Kidney tubule cell (primary cell): ENCODE data around the gene MYO1D.
"Not testable (repeated sequence)": the region's sequence is repeated elsewhere in the genome, so short reads cannot be mapped to it uniquely, and the experiment has no call there.

Experiments used
- DNase-seq: peaks from one replicate; pipeline ENCODE4 v3.0.0-alpha.2; 2018; ENCODE audit warnings: low spot score

MYO1D gene

DNA sequence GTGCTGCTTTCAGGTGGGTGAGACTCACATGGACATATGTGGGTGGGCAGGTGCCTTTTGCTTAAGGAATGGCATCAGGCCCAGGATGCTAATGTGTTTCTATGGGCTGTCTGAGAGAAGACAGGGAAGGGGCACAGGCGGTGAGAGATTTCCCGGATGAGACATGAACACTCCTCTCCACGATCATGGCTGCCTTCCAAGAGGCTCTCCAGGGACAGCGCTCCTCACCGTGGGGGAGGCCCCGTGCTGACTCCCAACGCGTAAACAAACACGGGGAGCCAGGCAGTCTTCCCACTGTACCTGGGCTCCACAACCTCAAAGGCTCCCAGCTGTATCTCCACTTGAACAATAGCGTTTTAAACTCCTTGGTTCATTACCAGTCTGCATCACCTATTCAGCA lies 347.3 kb downstream of the MYO1D start:
- DNase-seq: no peak

DNA sequence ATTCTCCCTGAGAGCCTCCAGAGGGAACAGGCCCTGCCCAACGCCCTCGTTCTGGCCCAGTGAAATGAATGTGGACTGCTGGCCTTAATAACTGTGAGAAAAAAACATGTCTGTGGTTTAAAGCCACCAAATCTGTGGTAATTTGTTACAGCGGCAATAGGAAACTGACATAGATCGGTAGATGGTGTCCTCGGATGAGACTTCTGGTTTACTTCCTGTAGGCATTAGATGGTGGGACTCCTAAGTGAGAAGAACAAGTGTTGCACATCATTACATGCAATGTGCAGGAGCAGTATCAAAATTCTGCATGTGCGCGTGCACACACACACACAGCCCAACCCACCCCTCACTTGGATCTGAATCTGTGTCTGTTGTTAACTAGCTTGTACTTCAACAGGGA lies 348.1 kb downstream of the MYO1D start:
- DNase-seq: no peak

DNA sequence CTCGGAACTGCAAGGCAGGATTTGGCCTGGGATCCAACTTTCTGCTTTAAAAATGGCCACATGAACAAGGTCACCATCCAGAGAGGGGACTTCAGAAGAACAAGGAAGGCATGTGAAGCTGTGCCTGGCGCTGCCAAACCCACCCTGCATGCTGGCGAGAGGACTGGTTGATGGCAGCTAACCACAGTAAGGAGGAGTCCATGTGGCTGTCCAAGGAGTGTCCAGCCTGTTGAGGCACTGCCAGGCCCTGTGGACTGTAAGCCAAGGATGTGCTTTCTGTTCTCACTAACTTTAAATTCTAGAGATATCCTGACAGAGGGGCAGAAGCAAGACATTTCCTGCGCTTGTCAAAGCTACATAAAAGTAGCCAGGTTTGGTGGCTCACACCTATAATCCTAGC lies 349.8 kb downstream of the MYO1D start:
- DNase-seq: no peak

DNA sequence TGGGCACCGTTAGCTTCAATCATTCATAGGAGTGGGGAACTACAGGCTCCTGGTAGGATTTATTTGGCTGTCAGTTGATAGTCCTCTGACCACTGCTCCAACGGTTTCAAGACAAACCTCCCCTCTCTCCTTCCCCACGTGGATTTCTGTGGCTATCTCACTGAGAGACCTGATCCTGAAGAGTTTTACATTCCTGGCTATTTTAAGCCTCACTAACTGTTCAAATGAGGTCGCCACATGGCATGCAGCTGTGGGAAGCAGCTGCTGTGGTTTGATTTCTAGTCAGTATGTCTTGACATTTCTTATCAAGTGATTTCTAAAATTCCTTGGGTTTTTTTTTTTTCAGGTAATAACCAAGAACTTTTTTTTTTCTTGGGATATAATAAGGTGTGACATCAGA lies 351.8 kb downstream of the MYO1D start:
- DNase-seq: peak; percentile 49

DNA sequence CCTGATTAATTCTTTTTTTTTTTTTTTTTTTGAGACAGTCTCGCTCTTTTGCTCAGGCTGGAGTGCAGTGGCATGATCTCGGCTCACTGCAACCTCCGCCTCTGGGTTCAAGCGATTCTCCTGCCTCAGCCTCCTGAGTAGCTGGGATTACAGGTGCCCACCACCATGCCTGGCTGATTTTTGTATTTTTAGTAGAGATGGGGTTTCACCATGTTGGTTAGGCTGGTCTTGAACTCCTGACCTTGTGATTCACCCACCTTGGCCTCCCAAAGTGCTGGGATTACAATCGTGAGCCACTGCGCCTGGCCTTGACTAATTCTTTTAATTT lies 352.4 kb downstream of the MYO1D start:
- not testable (repeated sequence) for DNase-seq

DNA sequence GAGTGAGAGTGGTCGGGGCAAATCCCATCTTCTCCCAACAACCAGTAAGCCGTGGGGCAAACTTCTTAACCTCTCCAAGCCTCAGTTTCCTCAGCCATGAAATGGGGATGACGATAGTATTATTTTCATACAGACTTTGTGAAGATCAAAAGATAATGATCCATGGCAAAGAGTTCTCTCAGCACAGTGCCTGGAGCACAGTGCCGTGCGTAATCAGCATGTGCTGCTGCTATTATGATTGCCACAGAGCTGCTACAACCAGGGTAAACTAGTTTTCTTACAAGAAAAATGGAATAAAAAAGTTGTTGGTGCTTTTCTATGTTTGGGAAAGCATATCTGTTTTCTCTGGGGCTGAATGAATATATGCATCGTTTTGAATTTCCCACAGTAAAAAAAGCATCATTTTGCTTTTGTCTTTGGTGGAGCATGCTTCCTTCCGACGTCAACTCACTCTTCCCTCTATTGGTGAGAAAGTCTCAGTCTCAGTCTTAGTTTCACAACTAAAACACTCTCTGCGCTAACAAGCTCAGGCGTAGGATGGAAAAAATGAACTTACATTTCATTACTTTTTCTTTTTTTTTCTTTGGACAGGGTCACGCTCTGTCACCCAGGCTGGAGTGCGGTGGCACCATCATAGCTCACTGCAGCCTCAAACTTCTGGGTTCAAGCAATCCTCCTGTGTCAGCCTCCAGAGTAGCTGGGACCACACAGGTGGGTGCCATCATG lies 352.9 kb downstream of the MYO1D start:
- no peak for DNase-seq

DNA sequence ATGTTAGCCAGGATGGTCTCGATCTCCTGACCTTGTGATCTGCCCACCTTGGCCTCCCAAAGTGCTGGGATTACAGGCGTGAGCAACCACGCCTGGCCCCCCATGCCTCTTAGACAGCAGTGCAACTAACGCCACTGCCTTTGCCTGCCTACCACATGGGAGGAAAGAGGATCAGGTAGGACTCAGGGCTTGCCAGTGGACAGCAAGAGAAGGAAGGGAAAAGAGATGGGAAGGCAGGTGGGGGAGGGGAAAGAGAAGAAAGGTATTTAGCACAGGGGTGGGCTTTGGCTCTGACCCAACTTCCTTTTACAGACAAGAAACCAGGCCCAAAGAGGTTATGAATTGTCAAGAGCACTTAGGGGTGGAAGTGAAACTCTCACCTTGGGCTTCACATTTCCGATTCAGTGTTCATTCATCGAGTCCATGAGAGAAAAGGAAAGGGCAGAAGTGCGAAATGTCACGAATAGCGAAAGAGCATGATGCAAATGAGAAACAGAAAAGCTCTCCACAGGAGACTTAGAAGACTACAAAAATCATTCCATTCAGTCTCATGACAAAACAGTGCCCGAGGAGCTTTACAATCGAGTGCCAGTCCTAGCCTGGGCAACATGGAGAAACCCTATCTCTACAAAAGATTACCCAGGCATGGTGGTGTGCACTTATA lies 353.8 kb downstream of the MYO1D start:
- no peak for DNase-seq

DNA sequence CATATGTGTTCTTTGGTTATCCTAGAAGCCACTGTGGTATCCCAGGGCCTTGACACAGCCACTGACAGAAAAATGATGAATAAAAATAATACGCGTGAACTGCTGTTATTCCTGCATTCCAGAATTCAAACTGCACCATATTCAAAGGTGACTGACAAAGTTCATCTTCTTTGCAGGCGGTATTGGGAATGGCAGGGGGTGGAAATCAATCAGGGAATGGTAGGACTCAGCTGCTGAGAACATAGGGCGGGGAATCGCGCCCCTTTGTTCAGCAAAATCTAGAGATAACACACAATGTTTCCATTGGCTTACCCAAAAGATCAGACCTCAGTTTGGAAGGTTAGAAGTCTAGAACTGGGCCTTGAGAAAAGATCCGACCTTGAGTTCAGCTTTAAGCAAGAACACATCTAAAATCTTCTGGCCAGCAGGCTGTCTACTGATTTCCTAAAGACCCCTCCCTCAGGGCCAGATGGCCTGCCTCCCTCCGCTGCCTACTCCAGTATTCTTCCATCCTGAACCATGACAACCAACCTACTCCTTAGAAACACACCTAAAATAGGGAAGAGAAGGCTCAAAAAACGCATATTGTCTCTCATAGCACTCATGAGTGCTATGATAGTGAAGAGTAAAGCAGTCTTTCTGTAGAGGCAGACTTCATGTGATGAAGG lies 356.1 kb downstream of the MYO1D start:
- no peak for DNase-seq

DNA sequence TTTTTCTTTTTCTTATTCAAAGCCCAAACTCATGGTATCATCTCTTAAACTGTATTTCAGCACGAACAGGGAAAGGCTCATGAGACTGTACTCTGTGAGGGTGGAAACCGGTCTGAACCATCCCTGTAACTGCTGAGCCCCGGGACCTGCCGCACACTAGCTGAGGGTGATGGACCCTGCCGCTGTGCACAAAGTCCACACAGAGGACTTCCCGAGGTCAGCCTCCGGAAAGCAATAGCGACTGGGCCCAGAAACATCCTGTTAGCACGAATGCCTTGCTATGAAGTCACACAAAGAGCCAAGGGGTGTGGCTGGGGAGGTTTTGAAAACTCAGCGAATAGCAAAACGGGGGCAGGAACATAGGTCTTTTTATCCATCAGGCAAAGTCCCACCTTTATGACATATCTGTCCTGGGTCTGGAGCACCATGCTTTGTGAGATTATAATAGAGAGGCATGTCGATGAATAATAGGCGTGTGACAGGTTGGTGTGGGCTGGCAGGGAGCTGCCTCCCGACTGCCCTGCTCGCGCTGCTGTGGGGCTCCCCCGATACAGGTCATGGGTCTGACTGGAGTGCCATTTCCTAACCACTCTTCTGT lies 356.7 kb downstream of the MYO1D start:
- DNase-seq: peak; percentile 74

DNA sequence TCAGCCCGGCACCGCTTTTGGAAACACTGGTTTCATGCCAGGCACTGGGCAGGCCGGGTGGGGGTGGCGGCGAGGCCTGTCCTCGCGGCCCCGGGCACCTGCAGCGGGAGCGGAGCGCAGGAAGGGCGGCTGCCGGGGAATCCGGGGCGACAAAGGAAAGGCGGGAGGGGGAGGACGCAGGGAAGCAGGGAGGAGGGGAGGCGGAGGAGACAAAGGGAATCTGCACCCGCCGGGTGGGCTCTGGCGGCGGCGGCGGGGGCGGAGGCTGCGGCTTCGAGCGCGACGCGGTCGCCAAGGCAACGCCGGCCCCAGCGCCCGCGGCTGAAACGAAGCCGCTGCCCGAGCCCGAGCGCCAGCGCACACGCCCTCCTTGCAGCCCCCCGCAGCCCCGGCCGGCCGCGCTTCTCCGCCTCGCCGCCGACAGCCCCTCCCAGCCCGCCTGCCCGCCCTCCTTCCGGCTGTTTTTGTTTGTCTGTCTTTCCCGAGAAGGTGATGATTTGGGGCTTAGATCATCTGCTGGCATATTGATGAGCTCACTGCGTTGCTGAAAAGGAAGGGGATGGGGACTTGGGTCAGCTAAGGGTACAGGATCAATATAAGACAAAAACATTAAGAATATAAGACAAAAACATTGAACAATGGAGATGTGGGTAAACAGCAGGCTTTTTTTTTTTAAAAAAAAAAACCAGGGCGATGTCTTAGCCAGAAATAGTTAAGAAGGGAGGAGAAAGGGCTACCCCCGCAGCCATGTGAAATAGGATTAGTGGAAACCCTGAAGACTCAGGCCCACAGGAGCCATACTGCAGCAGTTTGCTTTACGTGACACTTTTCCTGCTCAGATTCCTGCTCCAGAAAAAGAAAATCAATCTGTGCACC lies 357.5 kb downstream of the MYO1D start:
- DNase-seq: peak; percentile 81

DNA sequence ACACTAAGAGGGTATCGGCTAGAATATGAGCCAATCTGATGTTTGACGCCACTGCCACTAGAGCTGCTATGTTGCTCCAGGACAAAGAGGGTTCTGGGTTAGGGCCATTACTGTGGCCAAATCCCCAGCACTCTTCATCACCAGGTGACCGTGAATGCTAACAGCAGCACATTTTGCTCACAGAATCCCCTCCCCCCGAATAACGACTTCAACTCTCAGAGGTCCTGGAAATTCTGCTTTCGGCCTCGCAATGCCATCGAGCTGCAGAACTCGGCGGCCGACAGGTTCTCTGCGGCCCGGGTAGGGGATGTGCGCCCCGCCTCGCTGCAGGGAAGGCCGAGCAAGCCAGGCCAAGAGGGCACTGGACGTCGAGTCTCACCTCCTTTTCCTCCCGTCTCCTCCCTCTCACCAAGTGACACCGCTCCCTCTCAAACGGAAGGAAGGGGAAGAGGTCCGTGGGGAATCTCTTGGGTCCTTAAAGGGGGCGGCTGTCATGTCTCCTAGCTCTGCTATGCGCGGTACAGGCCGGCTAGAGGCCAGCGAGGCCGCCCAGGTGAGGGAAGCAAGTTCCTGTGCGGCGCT lies 358.2 kb downstream of the MYO1D start:
- DNase-seq: no peak

DNA sequence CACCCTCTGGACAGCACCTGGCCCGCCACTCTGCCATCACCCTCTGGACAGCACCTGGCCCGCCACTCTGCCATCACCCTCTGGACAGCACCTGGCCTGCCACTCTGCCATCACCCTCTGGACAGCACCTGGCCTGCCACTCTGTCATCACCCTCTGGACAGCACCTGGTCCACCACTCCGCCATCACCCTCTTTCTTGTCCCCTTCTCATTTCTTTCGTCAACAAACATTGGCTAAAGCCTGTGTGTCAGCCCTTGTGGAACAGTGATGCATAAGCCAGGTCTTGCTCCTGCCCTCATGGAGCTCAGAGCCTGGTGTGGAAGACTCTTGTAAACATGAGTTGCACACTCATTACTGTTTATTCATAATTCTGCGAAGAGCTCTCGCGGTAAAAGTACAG lies 358.9 kb downstream of the MYO1D start:
- DNase-seq: no peak

DNA sequence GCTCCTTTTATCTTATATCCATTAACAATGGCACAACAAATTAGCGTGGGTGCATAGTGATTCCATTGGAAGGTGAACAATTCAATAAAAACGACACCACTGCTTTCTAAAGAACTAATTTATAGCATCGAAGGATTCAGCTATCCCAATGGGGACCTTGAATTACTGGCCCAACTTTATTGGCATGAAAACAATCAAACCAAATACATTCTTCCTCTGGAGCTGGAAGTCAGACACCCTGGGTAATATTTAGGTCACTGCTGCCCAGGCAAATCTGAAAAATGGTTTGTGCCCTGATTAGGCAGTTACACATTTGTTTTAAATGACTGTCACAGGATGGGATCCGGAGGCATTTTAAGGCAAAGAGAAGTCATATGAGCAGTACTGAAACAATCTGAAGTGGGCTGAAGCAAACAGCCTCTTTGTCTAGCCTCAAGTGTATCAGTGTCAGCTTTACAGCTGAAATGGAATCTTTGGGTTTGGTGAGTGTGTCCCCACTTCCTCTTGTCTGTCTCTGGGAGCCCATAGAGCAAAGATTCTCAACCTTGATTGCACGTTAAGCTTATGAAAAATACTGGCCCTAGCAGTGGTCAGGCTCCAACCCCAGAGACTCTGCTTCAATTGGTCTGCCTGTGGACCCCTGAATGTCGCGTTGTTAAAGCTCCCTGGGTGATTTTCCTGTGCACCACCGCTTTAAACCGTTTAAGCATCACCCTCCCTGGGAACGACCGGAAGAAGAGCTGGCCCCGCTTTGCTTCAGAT lies 359.8 kb downstream of the MYO1D start:
- no peak for DNase-seq

DNA sequence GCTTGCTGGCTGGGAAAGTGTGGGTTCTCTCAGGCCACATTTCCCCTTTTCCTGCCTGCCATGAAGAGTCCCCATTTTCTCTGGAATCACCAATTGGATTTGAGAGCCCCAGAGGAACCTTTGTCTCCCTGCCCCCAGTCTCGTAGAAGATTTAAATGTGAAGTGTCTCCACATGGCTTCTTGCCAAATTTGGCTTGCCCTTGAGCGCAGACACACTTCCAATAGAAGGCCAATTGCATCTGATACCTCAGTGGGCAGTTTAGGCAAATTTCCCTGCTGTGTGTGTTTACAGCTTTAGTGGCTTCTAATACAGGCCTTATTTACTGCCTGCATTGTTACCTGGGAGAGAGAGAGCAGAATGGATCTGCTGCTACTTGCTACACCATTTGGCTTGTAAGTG lies 360.5 kb downstream of the MYO1D start:
- DNase-seq: no peak

DNA sequence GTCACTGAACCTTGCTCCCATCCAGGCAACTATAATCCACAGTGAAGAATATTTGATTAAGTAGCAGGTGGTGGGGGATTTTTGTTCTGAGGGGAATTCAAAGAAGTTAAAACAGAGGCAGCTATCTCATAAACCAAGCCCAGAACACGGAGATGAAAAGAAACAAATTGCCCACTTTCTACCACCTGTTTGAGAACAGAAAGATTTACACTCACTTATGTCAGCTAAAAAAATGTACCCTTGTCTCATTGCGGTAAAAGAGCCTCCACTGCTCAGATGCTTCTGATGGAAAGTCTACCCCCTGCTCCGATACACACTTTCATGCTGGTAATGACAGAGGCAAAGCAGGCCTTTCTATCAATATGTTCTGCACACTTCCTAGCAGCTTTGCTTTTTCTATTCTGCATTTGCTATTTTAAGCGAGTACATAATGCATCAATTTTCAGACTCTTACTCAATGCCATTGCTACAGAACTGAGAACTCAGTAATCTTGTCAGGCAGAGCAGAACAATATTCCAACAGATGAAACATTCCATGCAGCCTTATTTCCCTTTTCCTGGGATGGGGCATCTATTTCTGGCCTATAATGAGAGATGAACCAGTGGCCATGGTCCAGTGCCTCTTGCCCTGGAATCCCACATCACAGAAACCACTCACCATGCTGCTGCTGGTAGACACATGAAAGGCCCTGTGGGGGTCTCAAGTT lies 361.1 kb downstream of the MYO1D start:
- DNase-seq: peak; percentile 38

DNA sequence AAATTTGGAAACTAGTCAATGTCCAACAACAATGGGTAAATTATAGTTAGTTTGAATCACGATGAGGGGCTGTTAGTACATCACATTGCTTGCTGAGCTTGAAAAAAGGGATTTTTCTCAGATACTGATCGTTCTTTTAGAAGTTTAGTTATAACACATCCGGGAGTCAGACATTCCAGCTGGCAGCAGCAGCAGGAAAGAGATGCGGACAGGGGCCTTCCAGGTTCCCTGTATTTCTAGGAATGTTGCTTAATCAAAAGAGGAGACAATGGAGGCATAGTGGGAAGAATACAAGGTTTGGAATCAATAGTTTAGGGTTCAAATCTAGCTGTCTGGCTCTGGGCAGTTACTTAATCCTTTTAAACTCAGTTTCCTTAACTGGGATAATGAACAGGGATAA lies 362.3 kb downstream of the MYO1D start:
- DNase-seq: no peak

DNA sequence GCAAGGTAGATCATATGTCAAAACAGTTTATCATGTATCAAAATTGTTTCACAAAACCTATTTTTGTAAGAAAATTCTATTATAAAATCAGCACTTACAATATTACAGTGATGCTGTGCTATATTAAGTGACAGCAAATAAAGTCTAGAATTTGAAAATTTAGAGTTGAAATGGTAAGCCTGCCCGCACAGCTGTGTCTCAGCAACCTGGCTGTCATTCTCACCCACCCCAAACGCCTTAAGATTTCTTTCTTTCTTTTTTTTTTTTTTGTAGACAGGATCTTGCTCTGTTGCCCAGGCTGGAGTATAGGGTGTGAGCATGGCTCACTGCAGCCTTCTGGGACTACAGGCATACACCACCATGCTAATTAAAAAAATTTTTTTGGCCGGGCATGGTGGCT lies 363.3 kb downstream of the MYO1D start:
- no peak for DNase-seq

DNA sequence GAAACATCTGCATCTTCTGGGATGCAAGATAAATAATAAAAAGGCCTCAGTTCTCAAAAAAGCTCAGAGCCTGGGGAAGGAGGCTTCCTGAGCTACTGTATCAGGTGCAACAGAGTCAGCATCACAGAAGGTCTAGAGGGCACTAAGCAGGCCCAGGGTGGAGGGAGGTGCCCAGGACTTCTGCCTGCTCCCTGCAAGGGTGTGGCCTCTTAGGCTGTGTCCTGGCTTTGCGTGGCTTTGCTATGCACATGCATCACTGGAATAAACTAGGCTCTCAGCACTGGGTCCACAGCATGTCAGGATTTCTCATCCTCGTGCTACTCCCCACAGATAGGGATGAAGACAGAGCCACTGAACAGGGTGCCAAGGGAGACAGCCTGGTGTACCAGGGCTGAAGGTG lies 364.6 kb downstream of the MYO1D start:
- DNase-seq: no peak

DNA sequence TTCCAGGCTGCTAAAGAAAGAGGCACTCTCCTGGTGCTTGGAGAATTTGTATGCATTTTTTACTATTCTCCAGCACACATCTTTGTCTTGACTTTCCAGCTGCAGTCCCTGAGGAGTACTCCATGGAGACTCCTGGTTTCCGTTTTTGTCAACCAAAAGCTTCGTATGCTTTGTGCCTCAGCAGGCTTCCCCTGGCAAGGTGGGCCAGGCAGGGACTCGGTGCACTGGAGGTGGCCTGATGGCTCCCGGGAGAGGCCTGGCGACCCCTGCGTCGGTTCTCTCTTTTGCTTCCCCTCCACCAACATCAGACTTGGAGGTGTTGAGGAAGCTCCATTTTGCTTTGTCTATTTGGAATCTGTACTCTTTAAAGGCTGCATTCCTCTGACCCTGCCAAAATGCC lies 366.5 kb downstream of the MYO1D start:
- DNase-seq: no peak

DNA sequence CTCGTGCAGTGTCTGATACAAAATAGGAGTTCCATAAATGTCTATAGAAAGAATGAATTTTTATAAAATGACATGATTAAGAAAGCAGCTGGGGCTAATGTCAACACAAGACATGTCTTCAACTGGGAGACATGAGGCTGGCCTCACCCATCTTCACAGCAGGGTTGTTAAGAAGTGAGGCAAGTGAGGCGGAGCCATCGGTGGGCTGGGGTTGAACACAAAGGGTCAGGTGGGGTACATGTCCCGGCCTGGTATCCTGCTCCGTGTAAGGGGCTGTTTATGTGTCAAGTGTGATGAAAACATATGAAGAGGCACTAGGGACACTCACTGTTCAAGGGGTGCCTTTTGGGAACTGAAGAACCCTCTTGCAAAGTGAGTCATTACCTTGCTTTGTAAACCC lies 368.0 kb downstream of the MYO1D start:
- DNase-seq: no peak
